ENCODE measurements around the gene CAVIN1.

CAVIN1 gene

DNA sequence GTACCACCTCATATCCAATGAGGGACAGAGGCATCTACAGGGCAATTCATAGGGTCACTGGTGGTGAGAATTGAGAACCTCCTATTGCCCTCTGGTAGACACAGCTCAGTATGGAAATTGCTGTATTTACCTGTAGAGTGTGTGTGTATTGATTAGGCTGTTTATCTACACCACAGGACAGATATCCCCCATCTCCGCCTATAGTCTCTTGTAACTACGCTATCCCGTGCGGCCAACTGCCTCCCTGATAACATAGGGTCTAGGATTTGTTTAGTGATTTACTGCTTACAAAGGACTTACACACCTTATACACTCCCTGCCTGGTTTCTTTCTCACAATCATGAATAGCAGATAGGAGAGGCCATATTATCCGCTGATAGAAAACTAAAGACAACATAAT lies 33.2 kb downstream of the CAVIN1 start:
- Histone ChIP-seq H3K79me2 (ENCODE audit: low read length) (peaks cover 30% of the 10 kb centered on the region), H3K4me3 (ENCODE audit: low read length) (no peak overlapping the region), H3K4me2 (ENCODE audit: low read depth, low read length) (no peak overlapping the region), H3F3A (ENCODE audit: insufficient read depth, low read length) (no peaks in the 10 kb centered on the region), H3K9ac (ENCODE audit: low read length) (no peak overlapping the region), H3K27ac (ENCODE audit: low read length) (no peak overlapping the region), H3K27me3 (replicated peaks; ENCODE audit: insufficient read depth, low read length) (no peaks in the 10 kb centered on the region), H2AFZ (ENCODE audit: low read length) (no peak overlapping the region), H3K9me3 (replicated peaks; ENCODE audit: insufficient read depth, low read length) (no peaks in the 10 kb centered on the region), H4K20me1 (ENCODE audit: insufficient read depth, low read length) (no peaks in the 10 kb centered on the region), H3K4me1 (ENCODE audit: low read length) (peaks cover 10% of the 10 kb centered on the region), H3K36me3 (replicated peaks; ENCODE audit: insufficient read depth, low read length) (no peaks in the 10 kb centered on the region), H3K9me2 (replicated peaks; ENCODE audit: insufficient read depth, low read length) (no peaks in the 10 kb centered on the region)
- no peak for DNase-seq
- TF ChIP-seq EZH2phosphoT487 (IDR thresholded peaks at IDR 0.05; ENCODE audit: low read length) (no peak), EZH2 (optimal IDR thresholded peaks at IDR 0.05; ENCODE audit: low read depth, low read length) (no peak)
- TF ChIP-seq, protein P1, sequence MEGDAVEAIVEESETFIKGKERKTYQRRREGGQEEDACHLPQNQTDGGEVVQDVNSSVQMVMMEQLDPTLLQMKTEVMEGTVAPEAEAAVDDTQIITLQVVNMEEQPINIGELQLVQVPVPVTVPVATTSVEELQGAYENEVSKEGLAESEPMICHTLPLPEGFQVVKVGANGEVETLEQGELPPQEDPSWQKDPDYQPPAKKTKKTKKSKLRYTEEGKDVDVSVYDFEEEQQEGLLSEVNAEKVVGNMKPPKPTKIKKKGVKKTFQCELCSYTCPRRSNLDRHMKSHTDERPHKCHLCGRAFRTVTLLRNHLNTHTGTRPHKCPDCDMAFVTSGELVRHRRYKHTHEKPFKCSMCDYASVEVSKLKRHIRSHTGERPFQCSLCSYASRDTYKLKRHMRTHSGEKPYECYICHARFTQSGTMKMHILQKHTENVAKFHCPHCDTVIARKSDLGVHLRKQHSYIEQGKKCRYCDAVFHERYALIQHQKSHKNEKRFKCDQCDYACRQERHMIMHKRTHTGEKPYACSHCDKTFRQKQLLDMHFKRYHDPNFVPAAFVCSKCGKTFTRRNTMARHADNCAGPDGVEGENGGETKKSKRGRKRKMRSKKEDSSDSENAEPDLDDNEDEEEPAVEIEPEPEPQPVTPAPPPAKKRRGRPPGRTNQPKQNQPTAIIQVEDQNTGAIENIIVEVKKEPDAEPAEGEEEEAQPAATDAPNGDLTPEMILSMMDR (IDR thresholded peaks at IDR 0.05; ENCODE audit: low read length), result no peak

DNA sequence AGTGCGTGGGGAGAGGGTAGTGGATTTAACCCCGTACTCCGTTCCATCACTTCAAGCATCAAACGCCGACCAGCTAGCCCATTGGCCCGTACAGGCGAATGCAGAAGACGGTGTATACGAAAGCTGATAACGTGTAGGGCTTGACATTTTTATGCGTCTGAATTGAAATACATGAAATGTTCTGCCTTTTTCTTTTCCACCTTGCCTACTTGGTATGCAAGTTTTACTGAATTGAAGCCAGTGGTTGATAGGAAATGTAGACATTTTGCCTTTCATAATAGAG lies 34.0 kb downstream of the CAVIN1 start:
- DNase-seq, result no peak
- no peaks in the 10 kb centered on the region for H4K20me1 ChIP-seq (ENCODE audit: insufficient read depth, low read length)
- peak overlapping the region; percentile 36; the same call in 1 of the 2 replicates for H3K9ac ChIP-seq (ENCODE audit: low read length)
- TF ChIP-seq EZH2 (optimal IDR thresholded peaks at IDR 0.05; ENCODE audit: low read depth, low read length) (no peak), EZH2phosphoT487 (IDR thresholded peaks at IDR 0.05; ENCODE audit: low read length) (no peak)
- TF ChIP-seq, protein P1 (IDR thresholded peaks at IDR 0.05; ENCODE audit: low read length), result no peak
- peaks cover 10% of the 10 kb centered on the region for H3K4me1 ChIP-seq (ENCODE audit: low read length)
- H3K9me3 ChIP-seq (replicated peaks; ENCODE audit: insufficient read depth, low read length), result no peaks in the 10 kb centered on the region
- H3K9me2 ChIP-seq (replicated peaks; ENCODE audit: insufficient read depth, low read length), result no peaks in the 10 kb centered on the region
- H3F3A ChIP-seq (ENCODE audit: insufficient read depth, low read length), result no peaks in the 10 kb centered on the region
- H3K4me3 ChIP-seq (ENCODE audit: low read length), result peak overlapping the region; percentile 56
- H3K27me3 ChIP-seq (replicated peaks; ENCODE audit: insufficient read depth, low read length), result no peaks in the 10 kb centered on the region
- H3K4me2 ChIP-seq (ENCODE audit: low read depth, low read length), result peak overlapping the region; percentile 87
- peak overlapping the region; percentile 77 for H2AFZ ChIP-seq (ENCODE audit: low read length)
- peaks cover 33% of the 10 kb centered on the region for H3K79me2 ChIP-seq (ENCODE audit: low read length)
- H3K27ac ChIP-seq (ENCODE audit: low read length), result no peak overlapping the region
- H3K36me3 ChIP-seq (replicated peaks; ENCODE audit: insufficient read depth, low read length), result no peaks in the 10 kb centered on the region

DNA sequence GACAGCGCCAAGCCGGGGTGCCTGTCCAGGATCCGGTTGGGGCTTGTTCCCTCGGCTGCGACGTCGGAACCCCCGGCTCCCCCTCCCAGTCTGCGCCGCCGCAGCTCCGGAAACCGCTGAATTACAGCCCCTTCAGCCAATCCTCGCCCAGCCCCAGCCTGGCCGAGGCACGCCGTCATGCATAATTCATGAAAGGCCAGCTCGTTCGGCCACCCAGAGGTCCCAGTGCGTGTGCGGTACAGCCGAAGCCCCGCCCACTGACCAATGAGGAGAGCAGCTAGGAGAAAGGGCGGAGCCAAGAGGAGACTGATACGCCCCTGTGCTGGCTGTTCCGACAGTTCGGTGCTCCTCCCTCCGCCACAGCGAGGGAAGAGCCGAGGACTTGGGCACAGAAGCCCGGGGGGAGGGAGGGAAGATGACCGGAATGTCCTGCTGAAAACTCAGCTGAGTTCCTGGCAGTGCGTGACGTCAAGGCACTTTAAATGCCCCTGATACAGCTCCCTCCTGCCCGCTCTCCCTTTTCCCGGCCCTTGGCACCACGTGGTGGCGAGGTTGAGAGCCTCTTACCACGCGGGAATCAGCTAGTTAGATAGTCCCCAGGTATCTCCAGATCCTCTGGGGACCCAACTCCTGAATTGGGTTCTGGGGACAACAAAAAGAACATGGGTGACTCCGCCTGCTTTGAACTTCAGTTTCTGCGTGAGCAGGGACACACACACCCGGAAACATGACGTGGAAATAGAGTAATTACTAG lies 34.5 kb downstream of the CAVIN1 start, which contains the start of gene STAT3:
TSS of gene STAT3 (minus strand) at position 62 of the 754 bp plus-strand sequence. CDS start 39,926 bp downstream, outside the sequence.
- TF ChIP-seq, protein P1 (IDR thresholded peaks at IDR 0.05; ENCODE audit: low read length), result no peak
- DNase-seq, result peak; percentile 100
- Histone ChIP-seq H3K4me2 (ENCODE audit: low read depth, low read length) (peak within 1 kb of the TSS; percentile 87), H3F3A (ENCODE audit: insufficient read depth, low read length) (no peaks in the 10 kb centered on the region), H4K20me1 (ENCODE audit: insufficient read depth, low read length) (no peaks in the 10 kb centered on the region), H2AFZ (ENCODE audit: low read length) (peak within 1 kb of the TSS; percentile 85), H3K9me3 (replicated peaks; ENCODE audit: insufficient read depth, low read length) (no peaks in the 10 kb centered on the region), H3K4me1 (ENCODE audit: low read length) (peaks cover 10% of the 10 kb centered on the region), H3K4me3 (ENCODE audit: low read length) (peak within 1 kb of the TSS; percentile 85), H3K27ac (ENCODE audit: low read length) (peak within 1 kb of the TSS; percentile 43; the same call in 1 of the 2 replicates), H3K36me3 (replicated peaks; ENCODE audit: insufficient read depth, low read length) (no peaks in the 10 kb centered on the region), H3K79me2 (ENCODE audit: low read length) (peaks cover 33% of the 10 kb centered on the region), H3K9me2 (replicated peaks; ENCODE audit: insufficient read depth, low read length) (no peaks in the 10 kb centered on the region), H3K27me3 (replicated peaks; ENCODE audit: insufficient read depth, low read length) (no peaks in the 10 kb centered on the region), H3K9ac (ENCODE audit: low read length) (peak within 1 kb of the TSS; percentile 81)
